SK-N-SH treated with all-trans-retinoic acid at 6 μM for 48 hours (cell line): Measurements from ENCODE around the gene SEPTIN1.

Experiments
- ATAC-seq: fragments of 200-7000 bp; cut with Tn5 transposase; 3 replicates; pipeline ENCODE4 v1.9.1; 2020; ENCODE audit warnings: mild to moderate bottlenecking, moderate library complexity
- ARNTL ChIP-seq: fragments of 450-650 bp; formaldehyde crosslinking; IDR thresholded peaks from 2 replicates; pipeline ENCODE4 v1.5.0; 2020; ENCODE audit warnings: low read depth, mild to moderate bottlenecking, moderate library complexity, borderline replicate concordance
- CSDC2 ChIP-seq: fragments of 250-450 bp; sonication (Bioruptor Pico); IDR thresholded peaks from 2 replicates; pipeline ENCODE4 v1.5.0; 2020; ENCODE audit warnings: mild to moderate bottlenecking, moderate library complexity
- GLIS3 ChIP-seq: fragments of 250-450 bp; sonication (Bioruptor Pico); IDR thresholded peaks from 2 replicates; pipeline ENCODE4 v1.5.0; 2020; ENCODE audit warnings: mild to moderate bottlenecking, moderate library complexity
- ISL1 ChIP-seq: fragments of 250-450 bp; sonication (Bioruptor Pico); IDR thresholded peaks from 2 replicates; pipeline ENCODE4 v2.1.2; 2022; ENCODE audit warnings: mild to moderate bottlenecking, moderate library complexity
- OSR1 ChIP-seq: fragments of 250-450 bp; sonication (Bioruptor Pico); IDR thresholded peaks from 2 replicates; pipeline ENCODE4 v1.8.0; 2022; ENCODE audit warnings: moderate library complexity, mild to moderate bottlenecking, inconsistent platforms
- PPARA ChIP-seq: fragments of 250-450 bp; sonication (Bioruptor Pico); IDR thresholded peaks from 2 replicates; pipeline ENCODE4 v1.5.0; 2020; ENCODE audit warnings: mild to moderate bottlenecking, borderline replicate concordance
- RARB ChIP-seq: fragments of 250-450 bp; sonication (Bioruptor Pico); IDR thresholded peaks from 2 replicates; pipeline ENCODE4 v1.8.0; 2021; ENCODE audit warnings: mild to moderate bottlenecking, moderate library complexity
- SNAI2 ChIP-seq: fragments of 250-450 bp; sonication (Bioruptor Pico); IDR thresholded peaks from 2 replicates; pipeline ENCODE4 v1.5.0; 2020; ENCODE audit warnings: mild to moderate bottlenecking, moderate library complexity
- TCF4 ChIP-seq: fragments of 250-450 bp; sonication (Bioruptor Pico); IDR thresholded peaks from 2 replicates; pipeline ENCODE4 v1.8.0; 2021; ENCODE audit warnings: mild to moderate bottlenecking, moderate library complexity, borderline replicate concordance
- TOX ChIP-seq: fragments of 250-450 bp; sonication (Bioruptor Pico); IDR thresholded peaks from 2 replicates; pipeline ENCODE4 v1.8.0; 2021; ENCODE audit warnings: mild to moderate bottlenecking, moderate library complexity, borderline replicate concordance
- ZC3H10 ChIP-seq: fragments of 250-450 bp; sonication (Bioruptor Pico); IDR thresholded peaks from 2 replicates; pipeline ENCODE4 v1.5.1; 2021; ENCODE audit warnings: mild to moderate bottlenecking, moderate library complexity
- ZFP3 ChIP-seq: fragments of 250-450 bp; sonication (Bioruptor Pico); IDR thresholded peaks from 2 replicates; pipeline ENCODE4 v1.5.0; 2020; ENCODE audit warnings: mild to moderate bottlenecking, moderate library complexity
- ZNF565 ChIP-seq: fragments of 450-650 bp; formaldehyde crosslinking; conservative IDR thresholded peaks from 2 replicates; pipeline ENCODE4 v1.5.0; 2020; ENCODE audit warnings: low read depth, mild to moderate bottlenecking, moderate library complexity
- ZNF70 ChIP-seq: fragments of 450-650 bp; formaldehyde crosslinking; IDR thresholded peaks from 2 replicates; pipeline ENCODE4 v1.5.0; 2020; ENCODE audit warnings: mild to moderate bottlenecking, moderate library complexity
- ZNF8 ChIP-seq: fragments of 450-650 bp; formaldehyde crosslinking; IDR thresholded peaks from 2 replicates; pipeline ENCODE4 v1.5.0; 2020; ENCODE audit warnings: mild to moderate bottlenecking, moderate library complexity
- TF ChIP-seq, protein P1 (sequence below): fragments of 250-450 bp; sonication (Bioruptor Pico); IDR thresholded peaks from 2 replicates; pipeline ENCODE4 v1.5.1; 2020; ENCODE audit warnings: low read depth, mild to moderate bottlenecking, moderate library complexity
- TF ChIP-seq, protein P2 (sequence below): fragments of 250-450 bp; sonication (Bioruptor Pico); IDR thresholded peaks from 2 replicates; pipeline ENCODE4 v1.8.0; 2020; ENCODE audit warnings: mild to moderate bottlenecking, moderate library complexity, borderline replicate concordance
- TF ChIP-seq, protein P3 (sequence below): fragments of 250-450 bp; sonication (Bioruptor Pico); IDR thresholded peaks from 2 replicates; pipeline ENCODE4 v1.5.1; 2021; ENCODE audit warnings: mild to moderate bottlenecking, moderate library complexity
- TF ChIP-seq, protein P4 (sequence below): fragments of 250-450 bp; sonication (Bioruptor Pico); IDR thresholded peaks from 2 replicates; pipeline ENCODE4 v1.8.0; 2021; ENCODE audit warnings: low read depth, mild to moderate bottlenecking, moderate library complexity, borderline replicate concordance
- TF ChIP-seq, protein P5 (sequence below): fragments of 250-450 bp; sonication (Bioruptor Pico); IDR thresholded peaks from 2 replicates; pipeline ENCODE4 v1.5.0; 2020; ENCODE audit warnings: mild to moderate bottlenecking, moderate library complexity

The SEPTIN1 gene

DNA sequence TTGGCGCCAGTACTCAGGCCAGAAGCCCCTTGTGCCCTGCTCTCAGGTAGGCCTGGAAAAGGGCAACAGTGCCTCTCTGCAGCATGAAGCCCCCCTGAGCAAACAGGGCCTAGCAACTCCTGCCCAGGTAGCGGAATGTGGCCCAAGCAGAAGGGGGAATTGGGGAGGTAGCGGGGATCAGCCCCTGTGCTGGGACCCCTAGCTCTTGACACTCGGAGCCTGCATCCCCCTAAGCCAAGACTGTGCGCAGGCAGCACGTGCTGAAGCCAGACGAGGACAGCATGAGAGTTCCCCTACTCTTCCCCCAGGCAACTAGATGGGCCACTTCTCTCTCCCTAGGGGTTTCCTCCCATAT lies 26.4 kb downstream of the SEPTIN1 start:
- TF ChIP-seq GLIS3 (CRISPR knock-in tag) (no peak), ZC3H10 (CRISPR knock-in tag) (no peak), ISL1 (CRISPR knock-in tag) (no peak)
- TF ChIP-seq, protein P1, sequence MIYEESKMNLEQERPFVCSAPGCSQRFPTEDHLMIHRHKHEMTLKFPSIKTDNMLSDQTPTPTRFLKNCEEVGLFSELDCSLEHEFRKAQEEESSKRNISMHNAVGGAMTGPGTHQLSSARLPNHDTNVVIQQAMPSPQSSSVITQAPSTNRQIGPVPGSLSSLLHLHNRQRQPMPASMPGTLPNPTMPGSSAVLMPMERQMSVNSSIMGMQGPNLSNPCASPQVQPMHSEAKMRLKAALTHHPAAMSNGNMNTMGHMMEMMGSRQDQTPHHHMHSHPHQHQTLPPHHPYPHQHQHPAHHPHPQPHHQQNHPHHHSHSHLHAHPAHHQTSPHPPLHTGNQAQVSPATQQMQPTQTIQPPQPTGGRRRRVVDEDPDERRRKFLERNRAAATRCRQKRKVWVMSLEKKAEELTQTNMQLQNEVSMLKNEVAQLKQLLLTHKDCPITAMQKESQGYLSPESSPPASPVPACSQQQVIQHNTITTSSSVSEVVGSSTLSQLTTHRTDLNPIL, result no peak
- ATAC-seq, result no peak

DNA sequence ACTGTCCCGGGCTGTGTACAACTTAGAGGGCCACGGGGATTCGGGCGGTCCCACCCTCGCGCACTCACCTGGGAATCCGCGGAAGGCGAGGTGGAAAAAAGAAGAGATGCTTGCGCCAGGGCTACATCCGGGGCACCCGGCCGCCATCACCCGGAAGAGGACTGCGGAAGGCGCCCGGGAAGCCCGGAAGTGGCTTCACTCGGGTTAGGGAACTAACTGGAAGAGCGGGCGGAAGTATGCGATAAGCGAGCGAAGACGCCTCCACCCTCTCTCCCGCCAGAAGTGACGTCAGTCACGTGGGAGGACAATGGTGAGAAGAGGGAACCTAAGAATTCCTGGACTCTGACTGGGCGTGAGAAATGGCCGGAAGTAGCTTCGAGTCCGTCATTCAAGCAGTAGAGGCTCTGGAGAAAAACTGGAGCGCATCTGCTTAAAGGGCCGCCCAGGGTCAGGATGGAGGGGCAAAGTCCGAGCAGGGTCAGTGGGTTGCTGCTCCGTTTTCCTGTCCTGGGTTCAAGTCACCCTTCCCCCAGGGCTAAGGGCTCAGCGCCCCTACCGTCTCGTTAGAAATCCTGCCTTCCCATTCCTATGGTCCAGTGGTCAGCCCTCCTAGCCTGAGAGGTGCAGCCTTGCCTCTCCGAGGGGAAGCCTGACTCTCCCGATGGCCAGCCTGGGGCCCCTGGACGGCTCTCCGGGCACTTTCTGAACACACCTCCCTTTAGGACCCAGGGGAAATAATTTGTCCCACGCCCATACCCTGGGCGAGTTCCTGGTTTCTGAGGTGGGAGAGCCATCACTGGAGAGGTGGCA lies 27.0 kb downstream of the SEPTIN1 start, which contains the start of gene CD2BP2:
CD2BP2 (minus strand) TSS at position 165 of the 810 bp plus-strand sequence. CDS start 627 bp downstream, outside the sequence.
- TF ChIP-seq CSDC2 (CRISPR knock-in tag) (0 out of 2 replicates have a peak, but pooled peaks have one; percentile 82), GLIS3 (CRISPR knock-in tag) (0 out of 2 replicates have a peak, but pooled peaks have one; percentile 86), ZNF565 (CRISPR knock-in tag) (no peak), OSR1 (no peak), ZFP3 (CRISPR knock-in tag) (no peak; the same call in 1 of the 2 replicates), ZNF70 (CRISPR knock-in tag) (no peak), TCF4 (CRISPR knock-in tag) (no peak), TOX (CRISPR knock-in tag) (no peak), SNAI2 (CRISPR knock-in tag) (no peak), ZNF8 (CRISPR knock-in tag) (0 out of 2 replicates have a peak, but pooled peaks have one; percentile 38), ISL1 (CRISPR knock-in tag) (no peak), ZC3H10 (CRISPR knock-in tag) (no peak)
- TF ChIP-seq, protein P2, sequence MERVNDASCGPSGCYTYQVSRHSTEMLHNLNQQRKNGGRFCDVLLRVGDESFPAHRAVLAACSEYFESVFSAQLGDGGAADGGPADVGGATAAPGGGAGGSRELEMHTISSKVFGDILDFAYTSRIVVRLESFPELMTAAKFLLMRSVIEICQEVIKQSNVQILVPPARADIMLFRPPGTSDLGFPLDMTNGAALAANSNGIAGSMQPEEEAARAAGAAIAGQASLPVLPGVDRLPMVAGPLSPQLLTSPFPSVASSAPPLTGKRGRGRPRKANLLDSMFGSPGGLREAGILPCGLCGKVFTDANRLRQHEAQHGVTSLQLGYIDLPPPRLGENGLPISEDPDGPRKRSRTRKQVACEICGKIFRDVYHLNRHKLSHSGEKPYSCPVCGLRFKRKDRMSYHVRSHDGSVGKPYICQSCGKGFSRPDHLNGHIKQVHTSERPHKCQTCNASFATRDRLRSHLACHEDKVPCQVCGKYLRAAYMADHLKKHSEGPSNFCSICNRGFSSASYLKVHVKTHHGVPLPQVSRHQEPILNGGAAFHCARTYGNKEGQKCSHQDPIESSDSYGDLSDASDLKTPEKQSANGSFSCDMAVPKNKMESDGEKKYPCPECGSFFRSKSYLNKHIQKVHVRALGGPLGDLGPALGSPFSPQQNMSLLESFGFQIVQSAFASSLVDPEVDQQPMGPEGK, result no peak
- TF ChIP-seq, protein P3, sequence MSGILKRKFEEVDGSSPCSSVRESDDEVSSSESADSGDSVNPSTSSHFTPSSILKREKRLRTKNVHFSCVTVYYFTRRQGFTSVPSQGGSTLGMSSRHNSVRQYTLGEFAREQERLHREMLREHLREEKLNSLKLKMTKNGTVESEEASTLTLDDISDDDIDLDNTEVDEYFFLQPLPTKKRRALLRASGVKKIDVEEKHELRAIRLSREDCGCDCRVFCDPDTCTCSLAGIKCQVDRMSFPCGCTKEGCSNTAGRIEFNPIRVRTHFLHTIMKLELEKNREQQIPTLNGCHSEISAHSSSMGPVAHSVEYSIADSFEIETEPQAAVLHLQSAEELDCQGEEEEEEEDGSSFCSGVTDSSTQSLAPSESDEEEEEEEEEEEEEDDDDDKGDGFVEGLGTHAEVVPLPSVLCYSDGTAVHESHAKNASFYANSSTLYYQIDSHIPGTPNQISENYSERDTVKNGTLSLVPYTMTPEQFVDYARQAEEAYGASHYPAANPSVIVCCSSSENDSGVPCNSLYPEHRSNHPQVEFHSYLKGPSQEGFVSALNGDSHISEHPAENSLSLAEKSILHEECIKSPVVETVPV (CRISPR knock-in tag), result no peak

DNA sequence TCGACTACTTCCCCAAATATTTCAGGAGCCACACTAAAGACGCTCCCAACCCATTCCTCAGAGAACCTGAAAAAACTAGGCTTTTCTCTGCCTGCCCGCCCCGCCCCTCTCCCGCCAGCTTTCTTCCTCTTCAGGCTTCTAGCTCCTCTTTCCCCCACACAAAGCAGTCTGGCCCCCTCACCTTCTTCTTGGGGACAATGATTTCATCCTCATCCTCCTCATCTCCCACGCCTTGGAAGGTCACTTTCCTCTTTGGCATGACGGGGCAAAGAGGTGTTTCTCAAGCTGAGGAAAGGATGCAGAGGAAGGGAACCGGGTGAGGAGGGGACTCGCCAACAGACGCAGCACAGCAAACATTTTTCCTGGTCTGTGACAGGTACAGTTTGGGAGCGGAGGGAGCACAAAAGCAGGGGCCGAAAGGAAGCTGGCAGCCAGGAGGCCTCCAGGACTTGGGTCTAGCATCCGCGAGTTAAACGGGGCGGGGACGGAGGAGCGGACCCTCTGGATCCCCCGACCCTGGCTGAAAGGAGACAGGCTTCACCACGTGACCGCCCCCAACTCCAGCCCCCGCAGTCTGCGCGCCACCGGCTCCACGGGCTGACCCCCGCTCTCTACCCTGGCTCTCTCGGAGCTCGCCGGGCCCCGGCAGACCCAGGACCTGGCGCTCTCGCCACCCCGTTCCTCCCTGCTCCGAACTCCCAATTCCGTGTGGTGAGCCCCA lies 27.8 kb downstream of the SEPTIN1 start:
- ATAC-seq, result peak; percentile 41
- TF ChIP-seq TOX (CRISPR knock-in tag), result no peak
- TF ChIP-seq GLIS3 (CRISPR knock-in tag), result peak; percentile 58; the same call in 1 of the 2 replicates
- 0 out of 2 replicates have a peak, but pooled peaks have one; percentile 24 for TF ChIP-seq ZNF70 (CRISPR knock-in tag)
- TF ChIP-seq, protein P1, result peak; percentile 33; the same call in 1 of the 2 replicates

More for the DNA sequence above, 27.0 kb downstream of the SEPTIN1 start, which contains the start of gene CD2BP2:
- peak; percentile 88 for ATAC-seq

DNA sequence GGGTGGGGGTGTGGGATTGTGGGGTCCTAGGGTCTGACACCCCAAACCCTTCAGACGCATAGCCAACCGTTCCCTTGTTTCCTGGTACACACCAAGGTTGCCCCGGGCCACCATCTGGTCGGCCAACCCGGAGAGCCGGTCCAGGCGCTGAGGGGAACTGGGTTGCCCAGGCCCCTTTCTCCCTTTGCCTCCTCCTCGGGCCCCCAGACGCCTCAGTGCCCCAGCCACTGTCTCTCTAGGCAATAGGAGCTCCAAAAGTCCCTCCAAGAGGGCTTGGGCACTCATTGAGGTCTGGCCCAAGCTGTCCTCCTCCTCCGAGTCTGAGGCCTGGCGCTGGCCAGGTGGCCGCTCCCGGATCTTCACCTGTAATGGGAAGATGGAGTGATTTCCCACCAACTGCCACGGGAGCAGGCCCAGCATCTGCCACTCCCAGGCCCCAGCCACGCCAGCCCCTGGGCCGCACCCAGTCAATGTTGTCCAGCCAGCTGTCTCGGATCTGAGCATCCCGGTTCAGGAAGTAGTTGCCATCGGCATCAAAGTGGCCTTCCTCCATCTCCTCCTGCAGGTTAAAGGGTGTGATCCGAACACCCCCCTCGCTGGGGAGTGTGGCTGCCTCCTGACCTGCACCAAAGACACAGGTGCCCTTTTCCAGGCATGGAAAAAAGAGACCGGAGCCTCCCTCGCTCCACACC lies 28.8 kb downstream of the SEPTIN1 start:
- ATAC-seq, result no peak
- TF ChIP-seq ZNF565 (CRISPR knock-in tag) (no peak), ISL1 (CRISPR knock-in tag) (no peak), RARB (no peak), TCF4 (CRISPR knock-in tag) (no peak), ARNTL (CRISPR knock-in tag) (no peak), OSR1 (no peak), TOX (CRISPR knock-in tag) (no peak), PPARA (no peak), CSDC2 (CRISPR knock-in tag) (no peak)
- TF ChIP-seq, protein P4, sequence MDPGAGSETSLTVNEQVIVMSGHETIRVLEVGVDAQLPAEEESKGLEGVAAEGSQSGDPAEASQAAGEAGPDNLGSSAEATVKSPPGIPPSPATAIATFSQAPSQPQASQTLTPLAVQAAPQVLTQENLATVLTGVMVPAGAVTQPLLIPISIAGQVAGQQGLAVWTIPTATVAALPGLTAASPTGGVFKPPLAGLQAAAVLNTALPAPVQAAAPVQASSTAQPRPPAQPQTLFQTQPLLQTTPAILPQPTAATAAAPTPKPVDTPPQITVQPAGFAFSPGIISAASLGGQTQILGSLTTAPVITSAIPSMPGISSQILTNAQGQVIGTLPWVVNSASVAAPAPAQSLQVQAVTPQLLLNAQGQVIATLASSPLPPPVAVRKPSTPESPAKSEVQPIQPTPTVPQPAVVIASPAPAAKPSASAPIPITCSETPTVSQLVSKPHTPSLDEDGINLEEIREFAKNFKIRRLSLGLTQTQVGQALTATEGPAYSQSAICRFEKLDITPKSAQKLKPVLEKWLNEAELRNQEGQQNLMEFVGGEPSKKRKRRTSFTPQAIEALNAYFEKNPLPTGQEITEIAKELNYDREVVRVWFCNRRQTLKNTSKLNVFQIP (CRISPR knock-in tag), result no peak
- TF ChIP-seq, protein P5, sequence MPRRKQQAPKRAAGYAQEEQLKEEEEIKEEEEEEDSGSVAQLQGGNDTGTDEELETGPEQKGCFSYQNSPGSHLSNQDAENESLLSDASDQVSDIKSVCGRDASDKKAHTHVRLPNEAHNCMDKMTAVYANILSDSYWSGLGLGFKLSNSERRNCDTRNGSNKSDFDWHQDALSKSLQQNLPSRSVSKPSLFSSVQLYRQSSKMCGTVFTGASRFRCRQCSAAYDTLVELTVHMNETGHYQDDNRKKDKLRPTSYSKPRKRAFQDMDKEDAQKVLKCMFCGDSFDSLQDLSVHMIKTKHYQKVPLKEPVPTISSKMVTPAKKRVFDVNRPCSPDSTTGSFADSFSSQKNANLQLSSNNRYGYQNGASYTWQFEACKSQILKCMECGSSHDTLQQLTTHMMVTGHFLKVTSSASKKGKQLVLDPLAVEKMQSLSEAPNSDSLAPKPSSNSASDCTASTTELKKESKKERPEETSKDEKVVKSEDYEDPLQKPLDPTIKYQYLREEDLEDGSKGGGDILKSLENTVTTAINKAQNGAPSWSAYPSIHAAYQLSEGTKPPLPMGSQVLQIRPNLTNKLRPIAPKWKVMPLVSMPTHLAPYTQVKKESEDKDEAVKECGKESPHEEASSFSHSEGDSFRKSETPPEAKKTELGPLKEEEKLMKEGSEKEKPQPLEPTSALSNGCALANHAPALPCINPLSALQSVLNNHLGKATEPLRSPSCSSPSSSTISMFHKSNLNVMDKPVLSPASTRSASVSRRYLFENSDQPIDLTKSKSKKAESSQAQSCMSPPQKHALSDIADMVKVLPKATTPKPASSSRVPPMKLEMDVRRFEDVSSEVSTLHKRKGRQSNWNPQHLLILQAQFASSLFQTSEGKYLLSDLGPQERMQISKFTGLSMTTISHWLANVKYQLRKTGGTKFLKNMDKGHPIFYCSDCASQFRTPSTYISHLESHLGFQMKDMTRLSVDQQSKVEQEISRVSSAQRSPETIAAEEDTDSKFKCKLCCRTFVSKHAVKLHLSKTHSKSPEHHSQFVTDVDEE (CRISPR knock-in tag), result no peak
